ENCODE data around the gene SLCO2A1. TPM values are rescaled to one million over a fixed set of nuclear protein-coding genes. Genes with fewer than 3 reads are reported as not detected.

SLCO2A1 gene
- polyA plus RNA-seq, 1 experiment = 5.4 TPM

GRCh38 chr3:134066158-134066541 lies 36.4 kb upstream of the SLCO2A1 start:
- 0 out of 2 replicates have a peak, but pooled peaks cover 2% of the 10 kb centered on the region for H3K27me3 ChIP-seq (ENCODE audit: control insufficient read depth, insufficient read depth, low read length)
- no peak overlapping the region for H3K4me3 ChIP-seq (ENCODE audit: low read depth, low read length)
- no peaks in the 10 kb centered on the region for H3K36me3 ChIP-seq (ENCODE audit: control insufficient read depth, insufficient read depth, low read length)
- DNase-seq (ENCODE audit: low read depth) = no peak
- no peak for TF ChIP-seq CTCF (IDR thresholded peaks at IDR 0.05; ENCODE audit: insufficient read depth, low read depth, low read length)
- ChIA-PET POLR2A (no interaction called here), CTCF (no interaction called here)

- no peak for TF ChIP-seq CTCF (IDR thresholded peaks at IDR 0.05; ENCODE audit: insufficient read depth, low read depth, low read length)
- DNase-seq (ENCODE audit: low read depth) = no peak
- CTCF ChIA-PET = interaction anchor here (1.2 to 1.5 kb wide), 2 partner anchors 9 to 17 kb away, joined by 4 to 5 read pairs; no protein-coding TSS in a partner anchor
- Histone ChIP-seq H3K27me3 (ENCODE audit: control insufficient read depth, insufficient read depth, low read length) (0 out of 2 replicates have a peak, but pooled peaks cover 2% of the 10 kb centered on the region), H3K4me3 (ENCODE audit: low read depth, low read length) (no peak overlapping the region), H3K36me3 (ENCODE audit: control insufficient read depth, insufficient read depth, low read length) (no peaks in the 10 kb centered on the region)
- POLR2A ChIA-PET = no interaction called here
Observed at GRCh38 chr3:134065252-134066157, 35.8 kb upstream of the SLCO2A1 start.

- Histone ChIP-seq H3K4me3 (ENCODE audit: low read depth, low read length) (no peak overlapping the region), H3K36me3 (ENCODE audit: control insufficient read depth, insufficient read depth, low read length) (no peaks in the 10 kb centered on the region), H3K27me3 (ENCODE audit: control insufficient read depth, insufficient read depth, low read length) (0 out of 2 replicates have a peak, but pooled peaks cover 2% of the 10 kb centered on the region)
- ChIA-PET CTCF (interaction anchor here (1.2 kb wide), 1 partner anchor 18 kb away, joined by 4 read pairs; no protein-coding TSS in a partner anchor), POLR2A (no interaction called here)
- no peak for DNase-seq (ENCODE audit: low read depth)
- no peak for TF ChIP-seq CTCF (IDR thresholded peaks at IDR 0.05; ENCODE audit: insufficient read depth, low read depth, low read length)
Observed at GRCh38 chr3:134064081-134064480, 34.4 kb upstream of the SLCO2A1 start.

GRCh38 chr3:134061401-134061800 lies 31.7 kb upstream of the SLCO2A1 start:
- H3K36me3 ChIP-seq (ENCODE audit: control insufficient read depth, insufficient read depth, low read length) = no peaks in the 10 kb centered on the region
- peaks cover 4% of the 10 kb centered on the region; the same call in 1 of the 2 replicates for H3K27me3 ChIP-seq (ENCODE audit: control insufficient read depth, insufficient read depth, low read length)
- CTCF ChIA-PET = interaction anchor here (1.0 to 3.5 kb wide), 2 partner anchors 17 to 129 kb away, joined by 3 to 12 read pairs; no protein-coding TSS in a partner anchor
- POLR2A ChIA-PET = no interaction called here
- no peak for DNase-seq (ENCODE audit: low read depth)
- TF ChIP-seq CTCF (IDR thresholded peaks at IDR 0.05; ENCODE audit: insufficient read depth, low read depth, low read length) = no peak
- H3K4me3 ChIP-seq (ENCODE audit: low read depth, low read length) = no peak overlapping the region

- CTCF ChIA-PET = interaction anchor here (0.6 to 3.5 kb wide), 2 partner anchors 61 to 128 kb away, joined by 4 to 12 read pairs; no protein-coding TSS in a partner anchor
- H3K36me3 ChIP-seq (ENCODE audit: control insufficient read depth, insufficient read depth, low read length) = no peaks in the 10 kb centered on the region
- POLR2A ChIA-PET = no interaction called here
- TF ChIP-seq CTCF (IDR thresholded peaks at IDR 0.05; ENCODE audit: insufficient read depth, low read depth, low read length) = no peak
- peaks cover 4% of the 10 kb centered on the region; the same call in 1 of the 2 replicates for H3K27me3 ChIP-seq (ENCODE audit: control insufficient read depth, insufficient read depth, low read length)
- no peak overlapping the region for H3K4me3 ChIP-seq (ENCODE audit: low read depth, low read length)
- no peak for DNase-seq (ENCODE audit: low read depth)
Observed at GRCh38 chr3:134060561-134061385, 31.0 kb upstream of the SLCO2A1 start.
